ENCODE measurements around the gene ABHD11. TPM values are rescaled to one million over a fixed set of nuclear protein-coding genes. Genes with fewer than 3 reads are reported as not detected.

The ABHD11 gene
- total and polyA plus RNA-seq, 9 of the 15 experiments (the other 6 are each of a cell fraction or from before 2014, with no cell fraction given): 7.7 to 44.2 (median 18.9) TPM

DNA sequence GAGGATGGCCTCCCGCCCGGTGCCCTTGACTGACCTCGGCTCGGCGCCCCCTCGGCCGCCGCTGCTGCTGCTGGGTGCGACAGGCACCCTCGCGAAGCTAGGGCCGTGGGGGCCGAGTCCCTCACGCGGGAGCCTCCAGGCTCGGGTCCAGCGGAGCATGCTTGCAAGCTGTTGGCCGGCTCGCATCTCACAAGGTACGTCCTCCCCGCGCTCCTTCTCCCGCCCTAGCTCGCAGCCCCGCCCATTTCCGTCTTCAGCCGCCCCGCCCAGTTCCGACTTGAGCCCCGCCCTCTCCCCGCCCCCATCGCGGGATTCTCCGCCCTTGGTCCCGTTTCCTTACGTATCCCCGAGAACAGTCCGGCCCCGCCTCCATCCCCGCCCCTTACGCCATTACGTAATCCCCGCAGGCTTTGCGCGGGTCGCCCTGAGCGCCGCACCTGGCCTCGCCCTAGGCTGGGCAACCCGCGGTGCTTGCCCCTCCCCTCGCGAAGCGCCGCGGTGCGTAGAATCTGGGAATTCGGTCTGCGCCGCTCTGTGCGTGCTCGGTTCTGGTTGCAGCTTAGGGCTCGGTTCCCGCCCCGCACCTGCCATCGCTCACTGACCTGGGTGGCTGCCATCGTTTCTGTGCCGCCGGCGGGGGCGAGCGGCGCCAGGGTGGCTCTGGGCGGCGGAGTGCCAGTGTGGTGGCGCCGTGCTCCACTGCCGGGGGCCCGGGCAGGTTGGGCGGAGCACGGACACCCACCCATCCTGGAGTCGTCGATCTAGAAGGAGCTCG is at the start of gene ABHD11 (continued):
- TF ChIP-seq, protein P1, sequence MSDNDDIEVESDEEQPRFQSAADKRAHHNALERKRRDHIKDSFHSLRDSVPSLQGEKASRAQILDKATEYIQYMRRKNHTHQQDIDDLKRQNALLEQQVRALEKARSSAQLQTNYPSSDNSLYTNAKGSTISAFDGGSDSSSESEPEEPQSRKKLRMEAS (CRISPR knock-in tag; IDR thresholded peaks at IDR 0.05): peak; percentile 76; the same call in 1 of the 2 replicates
- TF ChIP-seq, protein P2, sequence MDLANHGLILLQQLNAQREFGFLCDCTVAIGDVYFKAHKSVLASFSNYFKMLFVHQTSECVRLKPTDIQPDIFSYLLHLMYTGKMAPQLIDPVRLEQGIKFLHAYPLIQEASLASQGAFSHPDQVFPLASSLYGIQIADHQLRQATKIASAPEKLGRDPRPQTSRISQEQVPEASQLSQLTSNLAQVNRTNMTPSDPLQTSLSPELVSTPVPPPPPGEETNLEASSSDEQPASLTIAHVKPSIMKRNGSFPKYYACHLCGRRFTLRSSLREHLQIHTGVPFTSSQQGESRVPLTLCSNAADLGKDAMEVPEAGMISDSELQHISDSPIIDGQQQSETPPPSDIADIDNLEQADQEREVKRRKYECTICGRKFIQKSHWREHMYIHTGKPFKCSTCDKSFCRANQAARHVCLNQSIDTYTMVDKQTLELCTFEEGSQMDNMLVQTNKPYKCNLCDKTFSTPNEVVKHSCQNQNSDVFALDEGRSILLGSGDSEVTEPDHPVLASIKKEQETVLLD (IDR thresholded peaks at IDR 0.05): peak; percentile 87
- no peak for TF ChIP-seq BCL6 (CRISPR knock-in tag; IDR thresholded peaks at IDR 0.05)
- TF ChIP-seq NR3C1 (CRISPR knock-in tag; IDR thresholded peaks at IDR 0.05): no peak; the same call in 1 of the 2 replicates
- peak; percentile 93 for TF ChIP-seq POLR2G (IDR thresholded peaks at IDR 0.05; ENCODE audit: low read depth, low read length)
- TF ChIP-seq RBM15 (IDR thresholded peaks at IDR 0.05; ENCODE audit: insufficient read depth, low read length): no peak
- peak; percentile 93 for TF ChIP-seq RB1 (IDR thresholded peaks at IDR 0.05; ENCODE audit: low read depth)
- peak; percentile 97 for TF ChIP-seq HMGN3 (IDR thresholded peaks at IDR 0.05; ENCODE audit: borderline replicate concordance, extremely low read depth, insufficient read length, low read depth, low read length)
- TF ChIP-seq MTA2 (IDR thresholded peaks at IDR 0.05; ENCODE audit: low read depth): no peak
- peak; percentile 57; the same call in 1 of the 2 replicates for TF ChIP-seq KLF1 (tag; IDR thresholded peaks at IDR 0.05)
- TF ChIP-seq NUFIP1 (IDR thresholded peaks at IDR 0.05; ENCODE audit: partially characterized antibody): no peak
- no peak for TF ChIP-seq SRSF7 (optimal IDR thresholded peaks at IDR 0.05; ENCODE audit: low read depth, low read length)
- TF ChIP-seq TCF7L2 (IDR thresholded peaks at IDR 0.05; ENCODE audit: low read depth, low read length): no peak; the same call in 1 of the 2 replicates
- no peak for TF ChIP-seq SNRNP70 (optimal IDR thresholded peaks at IDR 0.05; ENCODE audit: low read depth, low read length)
- TF ChIP-seq, protein P3, sequence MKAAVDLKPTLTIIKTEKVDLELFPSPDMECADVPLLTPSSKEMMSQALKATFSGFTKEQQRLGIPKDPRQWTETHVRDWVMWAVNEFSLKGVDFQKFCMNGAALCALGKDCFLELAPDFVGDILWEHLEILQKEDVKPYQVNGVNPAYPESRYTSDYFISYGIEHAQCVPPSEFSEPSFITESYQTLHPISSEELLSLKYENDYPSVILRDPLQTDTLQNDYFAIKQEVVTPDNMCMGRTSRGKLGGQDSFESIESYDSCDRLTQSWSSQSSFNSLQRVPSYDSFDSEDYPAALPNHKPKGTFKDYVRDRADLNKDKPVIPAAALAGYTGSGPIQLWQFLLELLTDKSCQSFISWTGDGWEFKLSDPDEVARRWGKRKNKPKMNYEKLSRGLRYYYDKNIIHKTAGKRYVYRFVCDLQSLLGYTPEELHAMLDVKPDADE (conservative IDR thresholded peaks at IDR 0.05; ENCODE audit: control insufficient read depth, low read depth, low read length): peak; percentile 76
- TF ChIP-seq CBX2 (IDR thresholded peaks at IDR 0.05; ENCODE audit: insufficient read depth, low read length, poor library complexity, severe bottlenecking): no peak
- TF ChIP-seq RNF2 (IDR thresholded peaks at IDR 0.05): peak; percentile 27; the same call in 1 of the 2 replicates
- no peak for TF ChIP-seq NCOA4 (IDR thresholded peaks at IDR 0.05; ENCODE audit: partially characterized antibody)
- no peak for TF ChIP-seq ZNF347 (CRISPR knock-in tag; IDR thresholded peaks at IDR 0.05; ENCODE audit: low read depth)
- 0 out of 2 replicates have a peak, but pooled peaks have one; percentile 47 for TF ChIP-seq JUNB (CRISPR knock-in tag; conservative IDR thresholded peaks at IDR 0.05)
- no peak for TF ChIP-seq DDX20 (tag; IDR thresholded peaks at IDR 0.05; ENCODE audit: low read depth)
- TF ChIP-seq ZNF551 (CRISPR knock-in tag; IDR thresholded peaks at IDR 0.05): no peak
- peak; percentile 93 for TF ChIP-seq SUPT5H (IDR thresholded peaks at IDR 0.05)
- TF ChIP-seq HDAC3 (IDR thresholded peaks at IDR 0.05; ENCODE audit: borderline replicate concordance, partially characterized antibody): no peak
- no peak for TF ChIP-seq ZNF57 (CRISPR knock-in tag; IDR thresholded peaks at IDR 0.05)
- peak; percentile 93 for TF ChIP-seq POLR2A (conservative IDR thresholded peaks at IDR 0.05)
- TF ChIP-seq CC2D1A (IDR thresholded peaks at IDR 0.05): no peak
- TF ChIP-seq TFAM (CRISPR knock-in tag; conservative IDR thresholded peaks at IDR 0.05): no peak
- TF ChIP-seq PHB (CRISPR knock-in tag; IDR thresholded peaks at IDR 0.05): no peak; the same call in 1 of the 2 replicates

Data from K562 (cell line).